NB4 (cell line): ENCODE results near the gene ODF4.

Experiments used
- CTCF ChIP-seq: IDR thresholded peaks from one replicate; pipeline ENCODE4 v1.5.1; 2012; ENCODE audit warnings: low read depth, low read length
- MYC ChIP-seq: IDR thresholded peaks from 2 replicates; pipeline ENCODE4 v1.6.1; 2011; ENCODE audit warnings: low read depth, low read length

GRCh38 chr17:8360751-8361150 lies 21.1 kb downstream of the ODF4 start:
- TF ChIP-seq CTCF = no peak
- TF ChIP-seq MYC = no peak
